HepG2 (cell line): Measurements from ENCODE around the gene SHROOM2. TPM values are rescaled to one million over a fixed set of nuclear protein-coding genes. Genes with fewer than 3 reads are reported as not detected.

Source experiments
- ATAC-seq: fragments of 200-7000 bp; cut with Tn5 transposase; 3 replicates; pipeline ENCODE4 v1.9.1; 2020; ENCODE audit warnings: mild to moderate bottlenecking, moderate library complexity
- BruUV-seq: library from RNA; stranded (reverse); fragments of 400-500 nt; replicated peaks from 2 replicates; lab custom pipeline; 2021; lab: Mats Ljungman, UMichigan
- CTCF ChIA-PET: fragments of 300-600 bp; formaldehyde crosslinking; extraction: SDS; loops from one replicate; lab custom pipeline; 2021; ENCODE audit warnings: low total read pairs, inconsistent platforms, low intra/inter-chr PET ratio; lab: Yijun Ruan, JAX
- POLR2A ChIA-PET: fragments of 350-600 bp; sonication (Branson Sonifier 250); formaldehyde crosslinking; loops from one replicate; lab custom pipeline; 2020; ENCODE audit warnings: antibody characterized with exemption, inconsistent platforms; lab: Yijun Ruan, JAX
- DNase-seq: peaks from one replicate; pipeline ENCODE4 v3.0.0-alpha.2; 2015; ENCODE audit warnings: low spot score
- FAIRE-seq: peaks from 3 replicates; lab custom pipeline; 2011; peaks lifted over from hg19 to GRCh38; lab: Jason Lieb, UNC
- H2AFZ ChIP-seq: one replicate; pipeline ENCODE4 v1.6.1; 2011; ENCODE audit warnings: low read length, inconsistent platforms
- H3K27ac ChIP-seq: fragments of 300-600 bp; 3 replicates; pipeline ENCODE4 v1.8.0; 2011; ENCODE audit warnings: mixed run types, mild to moderate bottlenecking, mixed read lengths, low read length, inconsistent platforms; ENCODE audit not compliant: insufficient read depth; ENCODE audit errors: extremely low read length
- H3K27me3 ChIP-seq, 2 experiments: fragments of 200-600 bp in 1 of 2; 2 replicates in 1 of 2; 3 replicates in 1 of 2; pipeline versions ENCODE4 v1.6.0 to v1.8.0; 2011; ENCODE audit warnings: low read length in 2 of 2, mild to moderate bottlenecking in 2 of 2, moderate library complexity in 2 of 2, inconsistent platforms in 1 of 2; ENCODE audit not compliant: insufficient read depth in 2 of 2, control insufficient read depth in 1 of 2
- H3K36me3 ChIP-seq, 2 experiments: fragments of 200-600 bp in 1 of 2; replicated peaks in 1 of 2; 2 replicates in 1 of 2; 3 replicates in 1 of 2; pipeline versions ENCODE4 v1.5.1 to v1.8.0; 2011; ENCODE audit warnings: low read length in 2 of 2, inconsistent platforms in 1 of 2; ENCODE audit not compliant: insufficient read depth in 2 of 2, control insufficient read depth in 1 of 2
- H3K4me1 ChIP-seq: 2 replicates; pipeline ENCODE4 v1.5.1; 2012; ENCODE audit warnings: low read length, inconsistent platforms; ENCODE audit not compliant: insufficient read depth
- H3K4me2 ChIP-seq: 2 replicates; pipeline ENCODE4 v1.6.0; 2011; ENCODE audit warnings: low read depth, low read length, inconsistent platforms
- H3K4me3 ChIP-seq, 3 experiments: fragments of 200-600 bp in 1 of 3; sonication (generic), shearing (Covaris generic) in 1 of 3; replicated peaks in 1 of 3; 2 replicates each; pipeline ENCODE4 v1.5.1; 2011 to 2016; ENCODE audit warnings: low read length in 3 of 3, inconsistent platforms in 2 of 3, low read depth in 2 of 3, mild to moderate bottlenecking in 2 of 3, control low read depth in 1 of 3, mixed read lengths in 1 of 3; ENCODE audit not compliant: insufficient read depth in 1 of 3
- H3K79me2 ChIP-seq: one replicate; pipeline ENCODE4 v1.6.1; 2011; ENCODE audit warnings: low read length, inconsistent platforms; ENCODE audit not compliant: insufficient read depth
- H3K9ac ChIP-seq: 2 replicates; pipeline ENCODE4 v1.6.0; 2011; ENCODE audit warnings: mild to moderate bottlenecking, low read depth, low read length, inconsistent platforms; ENCODE audit not compliant: insufficient read depth
- H3K9me3 ChIP-seq: 2 replicates; pipeline ENCODE4 v1.5.1; 2012; ENCODE audit warnings: mild to moderate bottlenecking, low read length
- H4K20me1 ChIP-seq: 2 replicates; pipeline ENCODE4 v1.6.0; 2011; ENCODE audit warnings: inconsistent platforms, mild to moderate bottlenecking, low read length, moderate library complexity; ENCODE audit not compliant: insufficient read depth
- AFF4 ChIP-seq: sonication (generic); formaldehyde crosslinking; IDR thresholded peaks from 2 replicates; pipeline ENCODE4 v1.4.0; 2020; ENCODE audit warnings: missing genetic modification reagents
- DMAP1 ChIP-seq: IDR thresholded peaks from 2 replicates; pipeline ENCODE4 v1.6.1; 2016
- HNF1B ChIP-seq: sonication (generic); formaldehyde crosslinking; IDR thresholded peaks from 2 replicates; pipeline ENCODE4 v1.5.1; 2020; ENCODE audit warnings: mild to moderate bottlenecking, moderate library complexity, missing genetic modification reagents
- HNF4A ChIP-seq: sonication (generic); formaldehyde crosslinking; IDR thresholded peaks from 2 replicates; pipeline ENCODE4 v1.4.0; 2020; ENCODE audit warnings: missing genetic modification reagents
- NCOR1 ChIP-seq: fragments of 200-600 bp; sonication (generic); IDR thresholded peaks from 2 replicates; pipeline ENCODE4 v1.7.0; 2017; ENCODE audit warnings: antibody characterized with exemption, low read length, borderline replicate concordance
- PAXIP1 ChIP-seq: sonication (generic); formaldehyde crosslinking; conservative IDR thresholded peaks from 2 replicates; pipeline ENCODE4 v1.4.0; 2020; ENCODE audit warnings: mild to moderate bottlenecking, missing genetic modification reagents, moderate library complexity
- REPIN1 ChIP-seq: sonication (generic); formaldehyde crosslinking; IDR thresholded peaks from 2 replicates; pipeline ENCODE4 v1.8.0; 2022; ENCODE audit warnings: missing genetic modification reagents, low read depth, mild to moderate bottlenecking, borderline replicate concordance
- ZBTB3 ChIP-seq: sonication (generic); formaldehyde crosslinking; IDR thresholded peaks from 2 replicates; pipeline ENCODE4 v1.4.0; 2020; ENCODE audit warnings: low read depth, mild to moderate bottlenecking, moderate library complexity, missing genetic modification reagents, borderline replicate concordance
- ZNF468 ChIP-seq: sonication (generic); formaldehyde crosslinking; IDR thresholded peaks from 2 replicates; pipeline ENCODE4 v1.8.0; 2022; ENCODE audit warnings: mild to moderate bottlenecking, moderate library complexity, missing genetic modification reagents
- ZNF556 ChIP-seq: sonication (generic); formaldehyde crosslinking; IDR thresholded peaks from 2 replicates; pipeline ENCODE4 v1.4.0; 2020; ENCODE audit warnings: mild to moderate bottlenecking, missing genetic modification reagents, borderline replicate concordance
- WGBS: methylation state at CpG from one replicate; pipeline ENCODE4 v1.1.6; 2017; ENCODE audit warnings: low lambda C conversion rate; 5-methylcytosine and 5-hydroxymethylcytosine counted together
- in situ Hi-C: cut with HindIII; loops from 2 replicates; pipeline ENCODE4 v1.10.0; 2017; ENCODE audit warnings: low pct_unique_long_range_greater_than_20kb; ENCODE audit not compliant: extremely low pct_ligation_motif_present
- intact Hi-C: fragments of 100-400 bp; cut with micrococcal nuclease; formaldehyde crosslinking; loops from one replicate; pipeline ENCODE4 v1.10.0; 2022; ENCODE audit not compliant: unreplicated experiment
- polyA plus RNA-seq, 8 experiments: library from polyadenylated mRNA; depleted of rRNA in 3 of 8; stranded (reverse) in 7 of 8; unstranded in 1 of 8; fragments of >200 nt; fragmentation: Illumina TruSeq in 4 of 8; extraction: Trizol in 4 of 8; gene quantifications; 2 replicates each; pipeline versions ENCODE4 v1.2.1 to v1.2.3, GENCODE V29; 2011 to 2016; ENCODE audit warnings: low read depth in 4 of 8, missing spikeins in 1 of 8, mixed read lengths in 1 of 8; ENCODE audit not compliant: insufficient read depth in 1 of 8
- total RNA-seq, 5 experiments: library from RNA; depleted of rRNA; stranded (reverse); fragments of >200 nt; fragmentation: Illumina TruSeq; extraction: Trizol; gene quantifications; 2 replicates each; pipeline ENCODE4 v1.2.3, GENCODE V29; 2016; ENCODE audit warnings: low read depth in 1 of 5

SHROOM2 gene
- total and polyA plus RNA-seq, 2 of the 13 experiments (the other 11 are each of a cell fraction or from before 2014, with no cell fraction given), result 0.92 to 1.4 TPM

- no peak for TF ChIP-seq HNF1B (CRISPR knock-in tag)
- no peak for TF ChIP-seq ZNF556
- TF ChIP-seq ZBTB3 (CRISPR knock-in tag), result no peak
- no peak for TF ChIP-seq DMAP1 (CRISPR knock-in tag)
- TF ChIP-seq ZNF468, result no peak
- no peak for TF ChIP-seq AFF4
These were observed 162.2 kb downstream of the SHROOM2 start (continued) for GRCh38 chrX:9948406-9948805.

GRCh38 chrX:9952300-9952699 is 166.1 kb downstream of the SHROOM2 start:
- no peak for TF ChIP-seq REPIN1 (CRISPR knock-in tag)
- peak; percentile 38; the same call in 1 of the 2 replicates for TF ChIP-seq NCOR1
- TF ChIP-seq HNF4A, result peak; percentile 72
- 0 out of 2 replicates have a peak, but pooled peaks have one; percentile 16 for TF ChIP-seq PAXIP1 (CRISPR knock-in tag)
- WGBS, result 25% methylated on average over 1 of the region's 1 CpG
- Histone ChIP-seq H3K27ac (no peak overlapping the region), H3K4me2 (no peak overlapping the region), H3K36me3 (no peaks in the 10 kb centered on the region), H4K20me1 (no peaks in the 10 kb centered on the region), H3K9ac (no peak overlapping the region), H3K27me3 (no peaks in the 10 kb centered on the region), H3K9me3 (no peaks in the 10 kb centered on the region; the same call in 1 of the 2 replicates), H2AFZ (no peak overlapping the region), H3K79me2 (no peaks in the 10 kb centered on the region), H3K4me3 (no peak overlapping the region), H3K4me1 (peaks cover 10% of the 10 kb centered on the region)
- FAIRE-seq, result peak; percentile 52
- intact Hi-C loops (no loop called here), in situ Hi-C loops (no loop called here)
- DNase-seq, result peak; percentile 31
- CTCF ChIA-PET, result no interaction called here
- no TSS peak for BruUV-seq
- POLR2A ChIA-PET, result no interaction called here
- peak; percentile 46; the same call in 1 of the 3 replicates for ATAC-seq
